Right lung (tissue), 5 donors: ENCODE data around the gene SORD. TPM values are rescaled to one million over a fixed set of nuclear protein-coding genes. Genes with fewer than 3 reads are reported as not detected.
"Not testable (repeated sequence)": the region's sequence is repeated elsewhere in the genome, so short reads cannot be mapped to it uniquely, and the experiment has no call there.

Experiments used
- DNase-seq, 2 donors: peaks; one replicate each; pipeline ENCODE4 v3.0.0-alpha.2; 2013
- polyA plus RNA-seq, 5 donors: library from polyadenylated mRNA; unstranded; fragments of 120-200 nt; gene quantifications; one replicate each; pipeline versions ENCODE4 v1.2.1 to v1.2.3, GENCODE V29; 2013; ENCODE audit warnings: inconsistent platforms in 1 of 5, low replicate concordance in 1 of 5; ENCODE audit not compliant: insufficient read length in 5 of 5, insufficient read depth in 1 of 5

SORD gene
- polyA plus RNA-seq, 5 donors = 26.7 to 31.4 (median 28.8) TPM

GRCh38 chr15:45058690-45059675 lies 36.0 kb downstream of the SORD start:
- DNase-seq = not testable (repeated sequence)

GRCh38 chr15:45062301-45062700 lies 39.3 kb downstream of the SORD start:
- DNase-seq = not testable (repeated sequence)

GRCh38 chr15:45064386-45064785 lies 41.4 kb downstream of the SORD start:
- no peak for DNase-seq

GRCh38 chr15:45069942-45070360 lies 47.0 kb downstream of the SORD start:
- DNase-seq = not testable (repeated sequence)

GRCh38 chr15:45073602-45074001 lies 50.6 kb downstream of the SORD start:
- DNase-seq = not testable (repeated sequence)

- DNase-seq = not testable (repeated sequence)
Measured at GRCh38 chr15:45075440-45076320, 52.7 kb downstream of the SORD start.

GRCh38 chr15:45077391-45077790 lies 54.4 kb downstream of the SORD start:
- DNase-seq = not testable (repeated sequence)

- DNase-seq = not testable (repeated sequence)
Measured at GRCh38 chr15:45079201-45079600, 56.2 kb downstream of the SORD start.

GRCh38 chr15:45079628-45080246 lies 56.7 kb downstream of the SORD start:
- DNase-seq = not testable (repeated sequence)

GRCh38 chr15:45080593-45080992 lies 57.6 kb downstream of the SORD start:
- DNase-seq = not testable (repeated sequence)

GRCh38 chr15:45082412-45082811 lies 59.4 kb downstream of the SORD start:
- DNase-seq = not testable (repeated sequence)

- no peak for DNase-seq
Measured at GRCh38 chr15:45083223-45083622, 60.2 kb downstream of the SORD start.

GRCh38 chr15:45084163-45084562 lies 61.2 kb downstream of the SORD start:
- no peak for DNase-seq

- no peak for DNase-seq
Measured at GRCh38 chr15:45087513-45087912, 64.5 kb downstream of the SORD start.

- DNase-seq = no peak
Measured at GRCh38 chr15:45088801-45089711, 66.1 kb downstream of the SORD start.

GRCh38 chr15:45089712-45090373 lies 66.8 kb downstream of the SORD start:
- no peak for DNase-seq

GRCh38 chr15:45091161-45091560 lies 68.2 kb downstream of the SORD start:
- no peak for DNase-seq

GRCh38 chr15:45091576-45091975 lies 68.6 kb downstream of the SORD start:
- DNase-seq = no peak

GRCh38 chr15:45093013-45093412 lies 70.0 kb downstream of the SORD start:
- DNase-seq = no peak
